HG02973 (cell line): Measurements from ENCODE around the gene SLC2A13.

Experiments
- ATAC-seq: cut with Tn5 transposase; IDR thresholded peaks from one replicate; pipeline ENCODE4 v1.9.1; 2021; ENCODE audit warnings: moderate library complexity; ENCODE audit not compliant: unreplicated experiment

SLC2A13 gene

GRCh38 chr12:40002178-40003169 is 103.4 kb downstream of the SLC2A13 start:
- ATAC-seq = no peak

GRCh38 chr12:40001406-40001805 is 104.5 kb downstream of the SLC2A13 start:
- ATAC-seq = no peak

- no peak for ATAC-seq
Measured at GRCh38 chr12:40000884-40001283, 105.0 kb downstream of the SLC2A13 start.

GRCh38 chr12:39993268-39993667 is 112.6 kb downstream of the SLC2A13 start:
- no peak for ATAC-seq

- peak; percentile 95 for ATAC-seq
Measured at GRCh38 chr12:39990122-39991101, 115.5 kb downstream of the SLC2A13 start.

- ATAC-seq = no peak
Measured at GRCh38 chr12:39989501-39989900, 116.4 kb downstream of the SLC2A13 start.

- ATAC-seq = no peak
Measured at GRCh38 chr12:39988574-39988973, 117.3 kb downstream of the SLC2A13 start.

GRCh38 chr12:39986674-39987073 is 119.2 kb downstream of the SLC2A13 start:
- no peak for ATAC-seq

GRCh38 chr12:39984670-39985069 is 121.2 kb downstream of the SLC2A13 start:
- ATAC-seq = no peak

GRCh38 chr12:39975374-39975918 is 130.4 kb downstream of the SLC2A13 start:
- no peak for ATAC-seq

- ATAC-seq = no peak
Measured at GRCh38 chr12:39972119-39972518, 133.8 kb downstream of the SLC2A13 start.

- no peak for ATAC-seq
Measured at GRCh38 chr12:39971348-39971747, 134.5 kb downstream of the SLC2A13 start.

- no peak for ATAC-seq
Measured at GRCh38 chr12:39966721-39967120, 139.2 kb downstream of the SLC2A13 start.

GRCh38 chr12:39966256-39966655 is 139.6 kb downstream of the SLC2A13 start:
- ATAC-seq = no peak

- ATAC-seq = no peak
Measured at GRCh38 chr12:39959467-39959866, 146.4 kb downstream of the SLC2A13 start.

GRCh38 chr12:39959031-39959430 is 146.8 kb downstream of the SLC2A13 start:
- no peak for ATAC-seq

- no peak for ATAC-seq
Measured at GRCh38 chr12:39958377-39958776, 147.5 kb downstream of the SLC2A13 start.

GRCh38 chr12:39956725-39957124 is 149.2 kb downstream of the SLC2A13 start:
- ATAC-seq = no peak

GRCh38 chr12:39946361-39947280 is 159.3 kb downstream of the SLC2A13 start:
- no peak for ATAC-seq

- no peak for ATAC-seq
Measured at GRCh38 chr12:39937119-39937518, 168.8 kb downstream of the SLC2A13 start.
